NCI-H2107 treated with DMSO at 0.1 percent for 48 hours (cell line): ENCODE results near the gene SIGLEC11.

ENCODE experiments used
- DNase-seq: peaks from one replicate; lab custom pipeline; 2025; ENCODE audit not compliant: unreplicated experiment; lab: John Stamatoyannopoulos, UW

SIGLEC11 gene

GRCh38 chr19:49907745-49908446 is 53.1 kb downstream of the SIGLEC11 start:
- DNase-seq, result no peak

GRCh38 chr19:49906879-49907564 is 54.0 kb downstream of the SIGLEC11 start:
- DNase-seq, result no peak

- no peak for DNase-seq
Measured at GRCh38 chr19:49904136-49904535, 56.8 kb downstream of the SIGLEC11 start.
